Kidney (tissue), 14 donors: ENCODE results near the gene ADGRE3. TPM values are rescaled to one million over a fixed set of nuclear protein-coding genes. Genes with fewer than 3 reads are reported as not detected.
"Not testable (repeated sequence)": the region's sequence is repeated elsewhere in the genome, so short reads cannot be mapped to it uniquely, and the experiment has no call there.

Experiments
- DNase-seq, 5 donors: peaks; one replicate each; pipeline ENCODE4 v3.0.0-alpha.2; 2013 to 2020
- FAIRE-seq: peaks from 2 replicates; lab custom pipeline; 2012; peaks lifted over from hg19 to GRCh38; lab: Jason Lieb, UNC
- H3K27ac ChIP-seq, 2 donors: one replicate each; pipeline ENCODE4 v1.7.0; 2013; ENCODE audit warnings: low read depth in 2 of 2, low read length in 2 of 2, inconsistent platforms in 1 of 2
- H3K27me3 ChIP-seq: one replicate; pipeline ENCODE4 v1.7.1; 2013; ENCODE audit warnings: low read length, inconsistent platforms; ENCODE audit not compliant: control insufficient read depth, insufficient read depth
- H3K36me3 ChIP-seq, 3 donors: one replicate each; pipeline versions ENCODE4 v1.7.0 to v1.7.1; 2013; ENCODE audit warnings: low read length in 3 of 3, control low read depth in 1 of 3, inconsistent platforms in 1 of 3; ENCODE audit not compliant: insufficient read depth in 3 of 3, control insufficient read depth in 2 of 3
- H3K4me1 ChIP-seq, 3 donors: one replicate each; pipeline versions ENCODE4 v1.7.0 to v1.7.1; 2013; ENCODE audit warnings: low read length in 3 of 3, inconsistent platforms in 1 of 3, low read depth in 1 of 3; ENCODE audit not compliant: control insufficient read depth in 2 of 3, insufficient read depth in 2 of 3
- H3K4me3 ChIP-seq, 3 donors: one replicate each; pipeline versions ENCODE4 v1.7.0 to v1.8.1; 2013; ENCODE audit warnings: low read length in 3 of 3, control low read depth in 1 of 3, inconsistent platforms in 1 of 3
- H3K9ac ChIP-seq, 3 donors: one replicate each; pipeline versions ENCODE4 v1.7.0 to v1.7.1; 2013; ENCODE audit warnings: low read length in 3 of 3, control low read depth in 1 of 3, inconsistent platforms in 1 of 3
- H3K9me3 ChIP-seq, 3 donors: one replicate each; pipeline versions ENCODE4 v1.7.0 to v1.7.1; 2013; ENCODE audit warnings: low read length in 3 of 3, control low read depth in 1 of 3, inconsistent platforms in 1 of 3; ENCODE audit not compliant: control insufficient read depth in 2 of 3, insufficient read depth in 1 of 3
- intact Hi-C: fragments of 100-400 bp; cut with DNase I; formaldehyde crosslinking; loops from one replicate; pipeline ENCODE4 v1.11.1; 2022
- polyA plus RNA-seq: library from polyadenylated mRNA; stranded (reverse); fragments of 350-450 nt; fragmentation: Illumina TruSeq; extraction: RNeasy Lipid Tissue Mini Kit (QIAGEN cat#74804); gene quantifications from one replicate; pipeline ENCODE4 v1.2.3, GENCODE V29; 2014; ENCODE audit warnings: low read depth, low replicate concordance; ENCODE audit not compliant: insufficient read depth
- total RNA-seq: library from RNA; stranded (reverse); fragmentation: NEBNext Ultra II Directional; extraction: Animal tissue kit (Norgen Biotek cat#: 25700); gene quantifications from one replicate; pipeline ENCODE4 v1.2.1, GENCODE V29; 2021
- TF ChIP-seq, protein P1 (sequence below): IDR thresholded peaks from 3 replicates; pipeline ENCODE4 v1.5.1; 2012; ENCODE audit warnings: mild to moderate bottlenecking, moderate library complexity, borderline replicate concordance; ENCODE audit not compliant: insufficient read depth; ENCODE audit errors: extremely low read depth
- donor health status: control.
- donor health status: control.
- donor health status: control.
- donor health status: control.
- donor health status: control.
- donor health status: DM: yes; HTN: yes; CAD: no.
- donor health status: Normal renal cell carcinoma (clear cell type).

The ADGRE3 gene
- total and polyA plus RNA-seq, 2 donors from 2014 or later, result 0.25 TPM; not detected in 1

DNA sequence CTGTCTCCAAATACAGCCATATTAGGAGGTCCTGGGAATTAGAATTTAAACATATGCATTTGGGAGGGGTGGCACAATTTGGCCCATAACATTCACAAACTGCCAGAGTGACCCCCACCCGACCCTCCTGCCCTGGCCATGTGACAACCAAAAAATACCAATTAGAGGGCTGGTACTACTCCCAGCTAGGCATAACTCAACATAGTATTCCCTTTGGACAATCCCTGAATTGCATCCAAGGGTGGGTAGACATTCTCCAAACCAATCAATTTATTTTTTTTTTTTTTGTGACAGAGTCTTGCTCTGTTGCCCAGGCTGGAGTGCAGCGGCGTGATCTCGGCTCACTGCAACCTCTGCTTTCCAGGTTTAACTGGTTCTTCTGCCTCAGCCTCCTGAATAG is 62.0 kb downstream of the ADGRE3 start:
- intact Hi-C loops, result no loop called here
- DNase-seq (no peak), FAIRE-seq (no peak)
- no peaks in the 10 kb centered on the region for H3K9me3 ChIP-seq
- no peak overlapping the region for H3K4me3 ChIP-seq
- H3K27me3 ChIP-seq, result no peaks in the 10 kb centered on the region
- no peaks in the 10 kb centered on the region for H3K36me3 ChIP-seq
- no peak overlapping the region for H3K9ac ChIP-seq
- H3K27ac ChIP-seq, result no peak overlapping the region
- H3K4me1 ChIP-seq, result no peaks in the 10 kb centered on the region
- TF ChIP-seq, protein P1, sequence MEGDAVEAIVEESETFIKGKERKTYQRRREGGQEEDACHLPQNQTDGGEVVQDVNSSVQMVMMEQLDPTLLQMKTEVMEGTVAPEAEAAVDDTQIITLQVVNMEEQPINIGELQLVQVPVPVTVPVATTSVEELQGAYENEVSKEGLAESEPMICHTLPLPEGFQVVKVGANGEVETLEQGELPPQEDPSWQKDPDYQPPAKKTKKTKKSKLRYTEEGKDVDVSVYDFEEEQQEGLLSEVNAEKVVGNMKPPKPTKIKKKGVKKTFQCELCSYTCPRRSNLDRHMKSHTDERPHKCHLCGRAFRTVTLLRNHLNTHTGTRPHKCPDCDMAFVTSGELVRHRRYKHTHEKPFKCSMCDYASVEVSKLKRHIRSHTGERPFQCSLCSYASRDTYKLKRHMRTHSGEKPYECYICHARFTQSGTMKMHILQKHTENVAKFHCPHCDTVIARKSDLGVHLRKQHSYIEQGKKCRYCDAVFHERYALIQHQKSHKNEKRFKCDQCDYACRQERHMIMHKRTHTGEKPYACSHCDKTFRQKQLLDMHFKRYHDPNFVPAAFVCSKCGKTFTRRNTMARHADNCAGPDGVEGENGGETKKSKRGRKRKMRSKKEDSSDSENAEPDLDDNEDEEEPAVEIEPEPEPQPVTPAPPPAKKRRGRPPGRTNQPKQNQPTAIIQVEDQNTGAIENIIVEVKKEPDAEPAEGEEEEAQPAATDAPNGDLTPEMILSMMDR, result no peak

- H3K9ac ChIP-seq, FAIRE-seq, DNase-seq, H3K27me3 ChIP-seq, H3K36me3 ChIP-seq, H3K4me1 ChIP-seq, H3K9me3 ChIP-seq, H3K27ac ChIP-seq, intact Hi-C loops, H3K4me3 ChIP-seq: not testable (repeated sequence)
Observed at GRCh38 chr19:14612242-14612641, 62.4 kb downstream of the ADGRE3 start.

DNA sequence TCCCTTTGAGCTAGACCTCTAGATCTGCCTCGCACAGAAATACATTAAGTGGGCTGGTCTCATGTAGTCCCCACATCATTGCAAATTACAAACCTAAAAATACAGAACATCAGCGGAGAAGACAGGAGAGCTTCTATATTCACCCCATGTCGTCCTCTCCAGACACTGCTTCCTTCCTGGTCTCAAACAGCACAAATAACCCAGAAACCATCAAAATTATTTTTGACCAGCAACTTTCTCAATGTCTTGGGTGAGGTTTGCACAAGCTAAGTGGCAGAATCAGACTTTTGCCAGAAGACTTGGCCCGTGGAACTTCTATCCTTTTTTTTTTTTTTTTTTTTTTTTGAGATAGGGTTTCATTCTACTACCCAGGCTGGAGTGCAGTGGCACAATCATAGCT is 63.6 kb downstream of the ADGRE3 start:
- no peaks in the 10 kb centered on the region for H3K9me3 ChIP-seq
- FAIRE-seq (no peak), DNase-seq (no peak)
- intact Hi-C loops, result no loop called here
- H3K4me1 ChIP-seq, result no peaks in the 10 kb centered on the region
- H3K27me3 ChIP-seq, result no peaks in the 10 kb centered on the region
- H3K9ac ChIP-seq, result no peak overlapping the region
- TF ChIP-seq, protein P1, result no peak
- no peaks in the 10 kb centered on the region for H3K36me3 ChIP-seq
- H3K4me3 ChIP-seq, result no peak overlapping the region
- no peak overlapping the region for H3K27ac ChIP-seq

GRCh38 chr19:14606627-14607026 is 68.0 kb downstream of the ADGRE3 start:
- no peak for DNase-seq
- intact Hi-C loops, result no loop called here
- no peak overlapping the region for H3K9ac ChIP-seq
- H3K27me3 ChIP-seq, result no peaks in the 10 kb centered on the region
- TF ChIP-seq, protein P1, result no peak
- peaks cover 0 to 6% (median 0%) of the 10 kb centered on the region in 3 donors for H3K9me3 ChIP-seq
- H3K27ac ChIP-seq, result no peak overlapping the region
- no peak for FAIRE-seq
- H3K4me1 ChIP-seq, result no peaks in the 10 kb centered on the region
- H3K36me3 ChIP-seq, result no peaks in the 10 kb centered on the region
- H3K4me3 ChIP-seq, result no peak overlapping the region
